Pancreas (tissue), 10 donors: ENCODE measurements around the gene SIGLEC11. TPM values are rescaled to one million over a fixed set of nuclear protein-coding genes. Genes with fewer than 3 reads are reported as not detected.

Experiments
- ATAC-seq, 4 donors: fragments of 200-7000 bp; cut with Tn5 transposase; one replicate each; pipeline versions ENCODE4 v1.8.0 to v1.9.1; 2020; ENCODE audit warnings: mild to moderate bottlenecking in 4 of 4, moderate library complexity in 4 of 4
- DNase-seq, 6 donors: peaks; one replicate each; pipeline ENCODE4 v3.0.0-alpha.2; 2020
- FAIRE-seq: peaks from 2 replicates; lab custom pipeline; 2012; peaks lifted over from hg19 to GRCh38; lab: Jason Lieb, UNC
- H3K27ac ChIP-seq, 4 donors: fragments of 200-600 bp; sonication (generic); 1 replicate in 3 of 4; 2 replicates in 1 of 4; pipeline versions ENCODE4 v1.5.0 to v1.8.0; 2020
- H3K27me3 ChIP-seq, 4 donors: fragments of 200-600 bp; one replicate each; pipeline ENCODE4 v1.8.0; 2021
- H3K36me3 ChIP-seq, 3 donors: fragments of 200-600 bp; sonication (generic) in 1 of 3; one replicate each; pipeline versions ENCODE4 v1.5.0 to v1.8.0; 2020 to 2021
- H3K4me1 ChIP-seq, 3 donors: fragments of 200-600 bp; one replicate each; pipeline ENCODE4 v1.8.0; 2021
- H3K4me3 ChIP-seq, 4 donors: fragments of 200-600 bp; sonication (generic) in 2 of 4; one replicate each; pipeline versions ENCODE4 v1.5.0 to v1.8.0; 2020 to 2021
- H3K9me3 ChIP-seq, 4 donors: fragments of 200-600 bp; one replicate each; pipeline ENCODE4 v1.8.0; 2021
- WGBS, 2 donors: extraction: QIAGEN DNeasy Blood & Tissue Kit; methylation state at CpG; one replicate each; pipeline ENCODE4 v1.1.7; 2013; 5-methylcytosine and 5-hydroxymethylcytosine counted together
- intact Hi-C, 3 donors: fragments of 100-400 bp; cut with DNase I; formaldehyde crosslinking; loops; one replicate each; pipeline versions ENCODE4 v1.11.1 to v1.14.2; 2022
- polyA plus RNA-seq, 2 donors: library from polyadenylated mRNA; stranded (reverse); fragments of 200-250 nt; gene quantifications; one replicate each; pipeline ENCODE4 v1.2.3, GENCODE V29; 2013
- total RNA-seq, 6 donors: library from RNA; stranded (reverse); fragmentation: NEBNext Ultra II Directional in 4 of 6; extraction: Animal tissue kit (Norgen Biotek cat#: 25700) in 4 of 6; gene quantifications; one replicate each; pipeline versions ENCODE4 v1.2.1 to v1.2.4, GENCODE V29; 2021 to 2023
- TF ChIP-seq, protein P1 (sequence below), 4 donors: fragments of 200-600 bp; sonication (generic) in 3 of 4; IDR thresholded peaks; one replicate each; pipeline versions ENCODE4 v1.5.0 to v1.8.0; 2021; ENCODE audit warnings: antibody characterized with exemption in 4 of 4
- donor health status: healthy with polysubstance abuse.
- donor health status: DM: no; HTN: no; CAD: no; lungs with moderate emphysema.
- donor health status: DM: no; HTN: no; CAD: no.
- donor health status: control.
- donor health status: control.
- donor health status: Bipolar disorder and iron deficiency.
- donor health status: DM: yes; HTN: yes; CAD: no.
- donor health status: DM: no; HTN: no; CAD: no.
- donor health status: DM: no; HTN: no; CAD: no.
- donor health status: DM: yes; HTN: yes; CAD: no.

Gene SIGLEC11
- total and polyA plus RNA-seq, 8 donors, result 0.14 to 26.5 (median 1.6) TPM

DNA sequence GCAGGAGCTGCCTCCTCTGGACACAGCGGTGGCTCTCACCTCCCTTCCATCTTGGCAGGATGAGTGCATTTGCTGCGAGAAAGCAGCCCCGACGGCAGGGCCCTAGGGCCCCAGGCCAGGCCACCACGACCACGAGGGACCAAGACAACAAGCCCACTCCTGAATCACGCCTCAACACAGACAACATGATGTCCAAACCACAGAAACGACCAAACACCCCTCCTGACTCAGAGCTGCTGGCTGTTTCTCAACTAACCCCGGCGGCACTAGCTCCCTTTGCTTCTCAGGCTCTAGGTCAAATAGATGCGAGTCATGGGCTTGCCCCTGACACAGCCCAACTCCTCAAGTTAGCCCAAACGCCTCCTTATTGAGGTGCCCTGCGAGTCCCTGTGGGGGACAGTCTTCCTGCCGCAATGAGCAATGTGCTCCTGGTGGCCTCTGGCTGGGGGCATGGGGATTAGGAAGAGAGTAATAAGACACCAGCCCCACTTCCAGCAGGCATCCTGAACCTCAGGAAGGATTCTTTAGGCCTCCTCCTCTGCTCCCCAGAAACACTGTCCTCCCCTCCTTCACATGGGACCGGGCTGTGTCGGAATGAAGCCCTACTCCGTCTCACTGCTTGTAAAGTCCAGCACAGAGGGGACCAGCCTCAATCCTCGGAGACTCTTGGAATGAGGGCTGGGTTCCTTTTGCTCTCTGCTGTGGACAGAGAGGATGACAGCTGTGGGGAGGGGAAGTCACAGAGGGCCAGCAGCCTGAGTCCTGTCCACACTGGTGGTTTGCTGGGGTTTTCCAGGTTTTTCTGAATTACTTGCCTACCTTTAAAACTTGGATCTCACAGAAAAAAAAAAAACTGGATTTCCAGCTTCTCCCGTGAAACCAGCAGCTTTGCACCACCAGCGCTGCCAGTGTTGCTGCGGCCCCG, 38.8 kb downstream of the SIGLEC11 start:
- FAIRE-seq, result no peak
- intact Hi-C loops, result no loop called here
- Histone ChIP-seq H3K27me3 (no peaks in the 10 kb centered on the region), H3K36me3 (peaks cover 0 to 9% (median 0%) of the 10 kb centered on the region in 3 donors), H3K27ac (no peak overlapping the region), H3K4me1 (peaks cover 0 to 2% (median under 1%) of the 10 kb centered on the region in 3 donors), H3K9me3 (no peaks in the 10 kb centered on the region), H3K4me3 (no peak overlapping the region)
- 88 to 90% methylated on average over 22 of the region's 22 CpGs for WGBS, 2 donors
- DNase-seq, result peak in 1 of 6 donors; percentile 19
- ATAC-seq, result no peak
- TF ChIP-seq, protein P1, sequence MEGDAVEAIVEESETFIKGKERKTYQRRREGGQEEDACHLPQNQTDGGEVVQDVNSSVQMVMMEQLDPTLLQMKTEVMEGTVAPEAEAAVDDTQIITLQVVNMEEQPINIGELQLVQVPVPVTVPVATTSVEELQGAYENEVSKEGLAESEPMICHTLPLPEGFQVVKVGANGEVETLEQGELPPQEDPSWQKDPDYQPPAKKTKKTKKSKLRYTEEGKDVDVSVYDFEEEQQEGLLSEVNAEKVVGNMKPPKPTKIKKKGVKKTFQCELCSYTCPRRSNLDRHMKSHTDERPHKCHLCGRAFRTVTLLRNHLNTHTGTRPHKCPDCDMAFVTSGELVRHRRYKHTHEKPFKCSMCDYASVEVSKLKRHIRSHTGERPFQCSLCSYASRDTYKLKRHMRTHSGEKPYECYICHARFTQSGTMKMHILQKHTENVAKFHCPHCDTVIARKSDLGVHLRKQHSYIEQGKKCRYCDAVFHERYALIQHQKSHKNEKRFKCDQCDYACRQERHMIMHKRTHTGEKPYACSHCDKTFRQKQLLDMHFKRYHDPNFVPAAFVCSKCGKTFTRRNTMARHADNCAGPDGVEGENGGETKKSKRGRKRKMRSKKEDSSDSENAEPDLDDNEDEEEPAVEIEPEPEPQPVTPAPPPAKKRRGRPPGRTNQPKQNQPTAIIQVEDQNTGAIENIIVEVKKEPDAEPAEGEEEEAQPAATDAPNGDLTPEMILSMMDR (IDR thresholded peaks at IDR 0.05), result no peak

DNA sequence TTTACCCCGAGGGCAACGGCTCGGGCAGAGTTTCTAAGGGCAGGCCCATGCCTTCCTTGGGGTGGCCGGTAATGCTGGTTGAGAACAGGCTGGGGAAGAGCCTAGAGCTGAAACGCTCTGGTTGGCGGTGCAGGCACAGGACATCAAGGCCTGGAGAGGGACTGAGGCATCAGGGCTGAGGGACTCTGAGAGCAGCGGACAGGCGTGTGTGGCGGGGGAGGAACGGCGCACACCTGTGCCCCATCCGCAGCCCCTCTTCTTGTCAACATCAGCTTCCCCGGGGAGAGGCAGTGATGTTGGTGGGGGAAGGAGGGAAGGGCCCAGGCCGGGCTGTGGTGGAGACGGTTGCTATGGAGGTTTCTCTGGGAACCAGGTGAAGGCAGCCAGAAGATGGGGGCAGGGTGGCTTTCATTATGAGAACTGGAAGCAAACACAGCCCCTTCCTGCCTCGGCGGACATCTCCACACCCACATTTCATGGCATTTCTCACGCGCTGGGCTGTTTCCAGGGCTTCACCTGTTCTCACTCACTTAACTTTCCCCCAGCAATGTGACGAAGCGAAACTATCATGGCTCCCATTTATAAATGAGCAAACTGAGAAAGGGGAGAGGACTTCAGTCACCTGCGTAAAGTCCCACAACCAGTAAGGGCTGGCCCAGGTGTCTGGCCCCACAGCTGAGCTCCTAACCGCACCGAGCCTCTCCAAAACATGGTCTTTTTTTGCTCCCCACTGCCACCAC, 40.2 kb downstream of the SIGLEC11 start:
- Histone ChIP-seq H3K36me3 (peaks cover 0 to 9% (median 0%) of the 10 kb centered on the region in 3 donors), H3K27ac (no peak overlapping the region), H3K9me3 (no peaks in the 10 kb centered on the region), H3K27me3 (no peaks in the 10 kb centered on the region), H3K4me1 (no peaks in the 10 kb centered on the region), H3K4me3 (no peak overlapping the region)
- intact Hi-C loops, result no loop called here
- peak in 2 of 4 donors; percentile 24 to 45 for ATAC-seq
- FAIRE-seq, result no peak
- DNase-seq, result peak in 1 of 6 donors; percentile 40
- TF ChIP-seq, protein P1 (IDR thresholded peaks at IDR 0.05), result no peak
- WGBS, 2 donors, result 86 to 90% methylated on average over 23 to 24 of the region's 24 CpGs

DNA sequence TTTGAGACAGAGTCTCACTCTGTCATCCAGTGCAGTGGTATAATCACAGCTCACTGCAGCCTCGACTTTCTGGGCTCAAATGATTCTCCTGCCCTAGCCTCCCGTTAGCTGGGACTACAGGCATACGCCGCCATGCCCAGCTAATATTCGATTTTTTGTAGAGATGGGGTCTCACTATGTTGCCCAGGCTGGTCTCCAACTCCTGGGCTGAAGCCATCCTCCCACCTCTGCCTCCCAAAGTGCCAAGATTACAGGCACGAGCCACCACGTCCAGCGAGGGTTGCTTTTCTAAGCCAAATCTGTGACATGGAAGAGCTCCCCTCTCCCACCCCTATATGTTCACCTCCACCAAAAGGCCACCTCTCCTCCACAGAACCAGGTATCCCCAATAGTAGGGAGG, 42.9 kb downstream of the SIGLEC11 start:
- ATAC-seq (no peak), FAIRE-seq (no peak), DNase-seq (no peak)
- intact Hi-C loops, result no loop called here
- Histone ChIP-seq H3K36me3 (no peaks in the 10 kb centered on the region), H3K27me3 (no peaks in the 10 kb centered on the region), H3K4me1 (no peaks in the 10 kb centered on the region), H3K27ac (no peak overlapping the region), H3K9me3 (no peaks in the 10 kb centered on the region), H3K4me3 (no peak overlapping the region)
- TF ChIP-seq, protein P1 (IDR thresholded peaks at IDR 0.05), result no peak
- WGBS, 2 donors, result 90 to 95% methylated on average over 8 of the region's 8 CpGs

DNA sequence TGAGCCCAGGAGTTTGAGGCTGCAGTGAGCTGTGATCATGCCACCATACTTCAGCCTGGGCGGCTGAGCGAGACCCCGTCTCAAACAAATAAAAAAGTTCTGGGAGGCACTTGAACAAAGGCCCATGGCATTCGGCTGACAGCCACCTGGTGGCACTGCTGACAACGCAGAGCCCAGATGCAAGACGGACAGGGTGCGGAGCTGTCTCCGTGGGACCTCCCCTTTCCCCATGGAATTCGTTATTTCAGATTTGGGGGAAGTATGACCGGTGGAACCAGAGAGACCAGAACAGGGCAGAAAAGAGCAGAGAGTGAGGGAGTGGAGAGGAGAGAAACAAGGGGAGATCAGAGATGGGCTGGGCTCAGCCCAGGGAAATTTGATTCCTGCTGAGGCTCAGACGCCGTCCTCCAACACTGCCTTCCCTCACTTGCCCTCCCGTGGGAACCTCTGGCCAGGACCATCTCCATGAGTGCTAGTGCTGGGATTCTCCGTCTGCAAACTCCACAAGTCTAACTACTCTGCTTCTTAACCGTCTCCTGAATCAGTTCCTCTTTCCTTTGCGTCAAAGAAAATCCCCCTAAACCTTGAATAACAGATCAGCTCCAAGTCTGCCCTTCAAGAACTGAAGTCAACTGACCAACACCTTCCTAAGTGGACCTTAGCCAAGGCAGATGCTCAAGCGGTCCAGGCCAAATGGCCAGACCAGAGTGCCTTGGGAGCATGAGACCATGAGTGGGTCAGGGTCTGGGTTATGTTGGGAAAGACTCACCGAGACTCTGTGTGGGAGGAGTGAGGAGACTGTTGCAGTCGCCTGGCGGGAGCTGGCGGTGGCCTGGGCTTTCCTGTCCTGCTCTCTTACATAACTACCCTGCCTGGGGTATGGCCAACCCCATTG, 43.9 kb downstream of the SIGLEC11 start:
- ATAC-seq (peak in 2 of 4 donors; percentile 21 to 48), DNase-seq (no peak), FAIRE-seq (no peak)
- intact Hi-C loops, result no loop called here
- Histone ChIP-seq H3K9me3 (no peaks in the 10 kb centered on the region), H3K36me3 (no peaks in the 10 kb centered on the region), H3K27ac (peak overlapping the region in 1 of 4 donors; percentile 4), H3K4me3 (no peak overlapping the region), H3K4me1 (no peaks in the 10 kb centered on the region), H3K27me3 (no peaks in the 10 kb centered on the region)
- whole genome bisulfite sequencing, 2 donors, result 87 to 91% methylated on average over 21 of the region's 21 CpGs
- TF ChIP-seq, protein P1 (IDR thresholded peaks at IDR 0.05), result no peak
